Cardiac septum (tissue), 1 donor: Measurements from ENCODE around the gene PRSS1. TPM values are rescaled to one million over a fixed set of nuclear protein-coding genes. Genes with fewer than 3 reads are reported as not detected.
"Not testable (repeated sequence)": the region's sequence is repeated elsewhere in the genome, so short reads cannot be mapped to it uniquely, and the experiment has no call there.

ENCODE experiments used
- DNase-seq: peaks from one replicate; pipeline ENCODE4 v3.0.0-alpha.2; 2020; ENCODE audit warnings: low spot score
- intact Hi-C: fragments of 100-400 bp; cut with DNase I; formaldehyde crosslinking; loops from one replicate; pipeline ENCODE4 v1.14.0; 2022
- long read RNA-seq: library from polyadenylated mRNA; unstranded; transcript quantifications from one replicate; pipeline ENCODE4 v2.0.0, GENCODE V29; 2021
- total RNA-seq: library from RNA; stranded (reverse); fragmentation: NEBNext Ultra II Directional; extraction: Animal tissue kit (Norgen Biotek cat#: 25700); gene quantifications from one replicate; pipeline ENCODE4 v1.2.1, GENCODE V29; 2021
- donor health status: DM: no; HTN: no; CAD: no.

PRSS1 gene
- not detected for total RNA-seq
- long read RNA-seq, result 0 reads

DNA sequence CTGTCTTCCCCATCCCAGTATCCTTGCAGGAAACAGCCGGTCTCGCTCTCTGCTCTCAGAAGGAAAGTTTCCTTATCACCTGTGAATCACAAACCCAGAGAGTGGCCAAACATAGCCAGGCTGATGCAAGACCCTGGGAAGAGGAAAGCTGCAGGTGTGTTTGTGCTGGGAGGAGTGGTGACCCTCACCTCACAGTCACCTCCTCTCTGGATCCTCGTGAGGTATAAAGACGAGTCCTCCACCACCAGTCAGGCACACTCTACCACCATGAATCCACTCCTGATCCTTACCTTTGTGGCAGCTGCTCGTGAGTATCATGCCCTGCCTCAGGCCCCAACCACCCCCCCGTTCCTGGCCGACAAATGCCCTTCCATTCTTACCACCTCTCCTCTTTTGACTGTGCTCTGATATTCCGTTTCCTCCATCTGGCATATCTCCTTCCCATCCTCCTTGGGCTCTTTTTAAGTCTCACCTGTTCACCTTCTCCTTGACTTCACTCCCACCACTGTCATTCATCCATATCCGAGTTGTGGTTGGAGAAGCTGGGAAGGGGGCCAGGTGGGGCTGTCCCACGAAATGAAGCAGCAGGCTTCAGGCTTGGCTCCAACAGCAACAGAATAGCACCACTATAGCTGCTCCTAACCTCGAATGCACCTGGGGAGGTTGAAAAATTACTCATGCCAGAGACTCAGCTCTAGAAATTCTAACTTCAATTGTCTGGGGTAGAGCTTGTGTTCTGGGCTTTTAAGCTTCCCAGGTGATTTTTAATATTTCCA, at the start of gene PRSS1:
TSS of gene PRSS1 (plus strand) at position 255 of the 776 bp plus-strand sequence. CDS start at position 268, 13 bp downstream.
- no peak for DNase-seq
- intact Hi-C loops, result no loop called here

DNA sequence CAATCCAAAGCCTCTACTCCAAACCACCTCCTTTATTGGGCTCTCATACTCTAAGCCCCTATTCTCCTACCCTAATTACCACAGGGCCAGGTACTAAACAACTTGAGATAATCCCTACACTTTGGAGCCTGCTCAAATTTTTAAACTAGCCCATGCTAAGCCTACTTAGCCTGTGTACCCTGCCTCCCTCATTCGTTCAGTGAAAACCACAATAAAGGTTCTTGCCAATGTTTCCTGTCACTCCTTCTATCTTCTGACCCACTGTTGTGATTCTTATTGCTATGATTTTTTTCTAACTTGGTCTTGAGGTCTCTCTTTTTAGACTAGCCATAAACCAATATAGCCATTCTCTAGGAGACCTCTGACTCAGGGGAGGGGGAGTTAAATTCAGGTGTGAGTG, 48.3 kb upstream of the PRSS1 start:
- intact Hi-C loops, DNase-seq: not testable (repeated sequence)

DNA sequence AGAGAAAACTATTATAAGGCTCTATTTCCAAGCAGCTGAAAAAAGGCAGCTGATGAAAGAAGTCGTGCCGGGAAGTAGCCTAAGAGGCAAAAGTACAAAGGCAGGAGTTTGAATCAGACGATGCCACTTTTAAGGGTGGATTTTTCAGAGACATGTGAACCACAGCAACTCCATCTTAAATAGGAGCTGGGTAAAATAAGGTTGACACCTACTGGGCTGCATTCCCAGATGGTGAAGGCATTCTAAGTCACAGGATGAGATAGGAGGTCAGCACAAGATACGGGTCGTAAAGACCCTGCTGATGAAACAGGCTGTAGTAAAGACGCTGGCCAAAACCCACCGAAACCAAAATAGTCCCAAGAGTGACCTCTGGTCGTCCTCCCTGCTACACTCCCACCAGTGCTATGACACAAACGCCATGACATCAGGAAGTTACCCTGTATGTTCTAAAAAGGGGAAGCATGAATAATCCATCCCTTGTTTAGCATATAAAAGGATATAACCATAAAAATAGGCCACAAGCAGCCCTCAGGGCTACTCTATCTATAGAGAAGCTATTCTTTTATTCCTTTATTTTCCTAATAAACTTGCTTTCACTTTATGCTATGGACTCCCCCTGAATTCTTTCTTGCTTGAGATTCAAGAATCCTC, 45.5 kb upstream of the PRSS1 start:
- intact Hi-C loops, result no loop called here
- no peak for DNase-seq

DNA sequence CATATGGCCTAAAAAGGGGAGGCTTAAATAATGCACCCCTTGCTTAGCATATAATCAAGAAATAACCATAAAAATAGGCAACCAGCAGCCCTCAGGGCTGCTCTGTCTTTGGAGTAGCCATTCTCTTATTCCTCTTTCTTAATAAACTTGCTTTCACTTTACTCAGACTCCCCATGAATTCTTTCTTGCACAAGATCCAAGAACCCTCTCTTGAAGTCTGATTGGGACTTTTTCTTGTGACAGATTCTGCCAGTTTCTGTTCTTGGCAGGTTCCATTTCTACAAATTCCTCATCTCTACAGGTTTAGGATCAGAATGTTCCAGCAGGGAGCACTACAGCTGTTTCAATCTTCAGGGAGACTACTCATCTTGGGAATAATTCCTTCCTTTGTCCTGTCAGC, 40.5 kb upstream of the PRSS1 start:
- DNase-seq, intact Hi-C loops: not testable (repeated sequence)

DNA sequence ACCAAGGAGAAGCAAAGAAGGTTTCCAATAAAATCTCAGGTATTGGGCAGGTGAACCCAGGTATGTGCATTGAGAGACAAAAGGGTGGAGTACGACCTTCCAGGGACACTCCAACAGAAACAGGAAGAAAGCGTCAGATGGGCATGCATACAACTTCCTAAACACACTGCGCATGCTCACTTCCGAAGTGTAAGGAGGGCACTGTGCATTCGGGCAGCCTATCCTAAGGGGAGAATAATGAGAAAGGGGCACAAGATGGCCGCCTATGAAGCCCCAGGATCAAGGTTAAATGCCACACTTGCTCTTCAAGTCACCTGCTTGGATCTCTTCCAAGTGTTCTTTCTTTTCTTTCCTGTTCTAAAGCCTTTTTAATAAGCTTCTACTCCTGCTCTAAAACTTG, 39.4 kb upstream of the PRSS1 start:
- intact Hi-C loops, result no loop called here
- no peak for DNase-seq

DNA sequence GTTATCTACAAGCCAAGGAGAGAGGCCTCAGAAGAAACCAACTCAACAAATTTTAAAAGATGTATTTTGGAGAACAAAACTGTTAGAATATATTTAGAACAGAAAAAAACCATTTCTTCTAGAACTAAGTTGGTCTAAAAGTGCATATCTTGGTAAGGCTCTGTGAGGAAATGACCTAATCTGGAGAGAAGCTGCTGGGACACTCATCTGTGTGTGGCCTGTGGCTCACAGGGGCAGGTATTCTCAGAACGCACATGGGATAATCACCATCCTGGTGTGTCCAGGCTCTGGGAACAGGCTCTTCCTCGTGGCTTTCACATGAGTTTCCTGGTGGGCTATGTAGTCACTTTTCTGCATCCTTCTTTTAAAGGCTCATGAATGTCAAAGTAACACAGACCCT, 38.1 kb upstream of the PRSS1 start:
- intact Hi-C loops, result no loop called here

DNA sequence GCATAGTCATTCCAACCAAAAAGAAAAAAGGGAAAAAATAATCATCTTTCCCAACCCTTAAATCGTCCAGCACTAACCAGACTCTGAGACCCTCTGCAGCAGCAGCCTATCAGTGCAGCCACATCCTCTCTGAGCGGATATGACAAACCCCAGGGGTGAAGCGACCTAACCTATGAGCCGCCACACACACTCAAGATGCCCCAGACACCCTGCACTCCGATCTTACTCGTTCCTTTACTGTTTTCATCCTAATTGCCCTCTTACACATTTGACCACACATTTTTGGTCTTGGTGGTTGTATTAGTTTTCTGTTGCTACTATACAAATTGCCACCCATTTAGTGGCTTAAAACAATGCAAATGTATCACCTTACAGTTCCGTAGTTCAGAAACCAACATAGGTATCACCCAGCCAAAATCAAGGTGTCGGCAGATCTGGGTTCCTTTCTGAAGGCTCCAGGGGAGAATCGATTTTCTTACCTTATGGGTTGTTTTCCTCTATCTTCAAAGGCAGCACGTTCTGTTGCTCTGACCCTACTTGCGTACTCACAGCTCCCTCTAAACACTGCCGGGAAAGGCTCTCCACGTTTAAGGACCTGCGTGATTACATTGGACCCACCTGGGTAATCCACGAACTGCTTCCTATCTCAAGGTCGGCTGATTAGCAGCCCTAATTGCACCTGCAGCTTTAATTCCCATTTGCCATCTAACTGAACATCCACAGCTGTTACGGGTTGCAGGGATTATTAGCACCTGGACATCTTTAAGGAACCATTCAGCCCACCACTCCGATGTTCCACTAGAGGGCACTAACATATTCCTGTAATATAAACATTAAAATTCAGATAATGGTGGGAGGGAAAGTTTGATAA, 37.3 kb upstream of the PRSS1 start:
- intact Hi-C loops, result no loop called here
- no peak for DNase-seq

More for the DNA sequence above, 38.1 kb upstream of the PRSS1 start:
- DNase-seq, result no peak

DNA sequence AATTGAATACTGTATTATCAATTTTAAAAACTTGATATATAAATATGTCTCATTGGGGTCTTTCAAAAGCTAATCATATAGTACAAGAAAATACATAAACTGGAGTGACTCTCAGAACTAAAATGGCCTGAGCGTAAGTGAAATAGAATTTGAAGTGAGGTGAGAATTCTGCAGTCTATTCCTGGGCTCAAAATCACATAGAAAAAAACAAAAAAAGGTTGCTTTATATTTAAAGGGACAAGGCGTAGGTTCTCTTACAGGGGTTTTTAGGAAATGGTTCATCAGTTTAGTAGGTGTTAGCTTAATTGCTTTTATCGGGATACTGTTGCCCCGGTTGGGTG, 36.7 kb upstream of the PRSS1 start:
- intact Hi-C loops, result no loop called here

DNA sequence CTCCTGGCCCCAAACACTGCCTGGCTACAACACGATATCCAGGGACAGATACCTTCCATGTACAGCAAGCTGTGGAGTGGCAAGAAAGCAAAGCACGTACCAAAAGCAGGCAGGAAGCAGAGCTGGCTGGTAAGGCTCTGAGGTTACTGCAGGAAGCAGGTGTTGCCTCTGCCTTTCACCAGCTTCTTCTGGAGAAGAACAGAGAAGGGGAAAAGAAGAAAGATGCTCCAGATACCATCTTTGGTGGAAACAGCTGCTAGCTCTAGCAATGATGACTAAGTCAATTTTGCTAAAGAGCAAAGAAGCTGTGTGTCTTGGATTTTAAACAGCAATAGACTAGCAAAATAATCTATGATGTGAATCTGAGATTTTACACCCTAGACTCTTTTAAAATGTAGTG, 34.9 kb upstream of the PRSS1 start:
- DNase-seq, result no peak

More for the DNA sequence above, 36.7 kb upstream of the PRSS1 start:
- DNase-seq, result no peak

DNA sequence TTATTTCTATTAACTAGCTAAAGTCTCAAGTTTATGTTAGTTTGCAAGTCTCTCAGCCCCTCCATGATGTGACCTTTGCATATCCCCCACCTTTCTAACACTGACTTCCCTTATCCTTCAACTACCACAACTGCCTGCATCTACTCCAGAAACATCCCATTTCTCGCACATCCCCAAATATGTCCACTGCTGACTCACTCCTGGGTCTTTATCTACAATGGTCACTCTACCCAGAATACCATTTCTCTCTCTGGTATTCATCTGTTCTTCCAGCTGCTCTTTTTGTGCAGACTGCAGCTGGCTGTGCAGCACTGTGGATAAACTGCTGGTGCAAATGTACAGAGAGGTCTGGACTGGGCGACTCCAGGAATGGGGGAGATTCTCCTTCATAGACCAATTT, 32.7 kb upstream of the PRSS1 start:
- no peak for DNase-seq
- intact Hi-C loops, result no loop called here

More for the DNA sequence above, 34.9 kb upstream of the PRSS1 start:
- intact Hi-C loops, result no loop called here

DNA sequence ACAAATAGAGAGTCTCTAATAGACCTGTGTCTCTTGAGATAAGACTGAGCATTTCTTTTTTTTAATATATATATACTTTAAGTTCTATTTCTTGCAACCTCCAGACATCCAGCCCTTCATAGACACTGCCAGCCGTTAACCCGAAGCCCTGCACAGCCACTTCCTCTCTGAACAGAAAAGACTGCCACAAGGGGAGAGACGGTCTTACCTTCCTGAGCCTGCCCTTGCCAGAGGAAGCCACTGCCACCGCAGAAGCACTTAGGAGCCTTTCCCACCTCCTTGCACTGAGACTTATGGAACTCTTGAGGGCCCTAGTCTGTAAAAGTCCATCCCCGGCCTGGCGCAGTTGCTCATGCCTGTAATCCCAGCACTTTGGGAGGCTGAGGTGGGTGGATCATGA, 31.8 kb upstream of the PRSS1 start:
- intact Hi-C loops, result no loop called here
- peak; percentile 76 for DNase-seq

DNA sequence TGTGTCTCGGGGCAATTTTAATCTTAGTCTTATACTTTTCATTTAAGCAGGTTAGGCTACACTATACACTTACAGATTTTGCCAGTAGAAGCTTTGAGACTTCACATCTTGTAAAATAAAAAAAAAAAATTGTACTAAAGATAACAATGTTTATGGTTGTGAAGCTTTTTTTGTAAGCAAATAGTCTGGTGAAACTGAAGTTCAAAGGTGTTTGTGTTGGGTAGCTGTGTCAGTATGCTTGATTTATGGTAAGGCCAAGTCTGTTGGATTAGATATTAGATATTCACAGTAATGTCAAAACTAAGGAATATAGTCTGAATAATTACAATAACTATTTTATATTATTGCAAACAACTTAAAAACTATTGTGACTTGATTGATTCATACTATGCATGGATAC, 31.0 kb upstream of the PRSS1 start:
- no peak for DNase-seq
- intact Hi-C loops, result no loop called here

DNA sequence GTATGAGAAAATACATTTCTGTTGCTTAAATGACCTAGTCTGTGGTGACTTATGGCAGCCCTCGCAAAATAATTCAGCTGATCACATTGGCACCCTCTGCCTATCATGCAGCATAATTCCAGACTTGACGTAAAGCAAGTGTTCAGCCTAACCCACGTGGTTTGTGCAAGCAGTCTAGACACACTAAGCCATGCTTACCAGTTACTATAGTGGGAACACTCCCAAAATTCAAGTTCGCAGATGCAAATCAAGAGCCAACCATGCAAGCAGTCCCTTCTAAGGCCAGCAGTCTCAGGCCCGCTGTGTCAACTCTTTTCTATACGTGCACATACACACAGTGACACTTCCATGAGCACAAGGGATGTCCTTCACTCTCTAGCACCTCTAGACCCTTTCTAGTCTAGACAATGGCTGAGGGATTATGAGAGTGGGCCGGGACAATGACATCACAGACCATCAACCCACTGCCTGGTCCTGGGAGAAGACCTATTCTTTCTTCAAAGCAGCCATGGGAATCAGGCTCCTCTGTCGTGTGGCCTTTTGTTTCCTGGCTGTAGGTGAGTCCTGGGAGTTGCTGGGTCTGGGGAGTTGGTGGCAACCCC, 29.0 kb upstream of the PRSS1 start:
- intact Hi-C loops, result no loop called here

DNA sequence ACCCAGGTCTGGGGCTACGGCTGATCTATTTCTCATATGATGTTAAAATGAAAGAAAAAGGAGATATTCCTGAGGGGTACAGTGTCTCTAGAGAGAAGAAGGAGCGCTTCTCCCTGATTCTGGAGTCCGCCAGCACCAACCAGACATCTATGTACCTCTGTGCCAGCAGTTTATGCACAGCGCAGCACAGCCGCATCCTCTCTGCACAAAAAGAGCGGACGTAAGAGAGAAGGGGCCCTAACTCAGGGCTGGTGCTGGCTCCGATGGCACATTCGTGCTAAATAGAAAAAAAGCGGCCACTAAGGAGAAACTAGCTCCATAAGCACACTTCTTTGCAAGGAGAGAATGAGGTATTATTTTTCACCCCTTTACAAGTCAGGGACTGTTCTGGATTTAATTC, 28.3 kb upstream of the PRSS1 start:
- DNase-seq, result no peak
- intact Hi-C loops, result no loop called here

More for the DNA sequence above, 29.0 kb upstream of the PRSS1 start:
- DNase-seq, result no peak

DNA sequence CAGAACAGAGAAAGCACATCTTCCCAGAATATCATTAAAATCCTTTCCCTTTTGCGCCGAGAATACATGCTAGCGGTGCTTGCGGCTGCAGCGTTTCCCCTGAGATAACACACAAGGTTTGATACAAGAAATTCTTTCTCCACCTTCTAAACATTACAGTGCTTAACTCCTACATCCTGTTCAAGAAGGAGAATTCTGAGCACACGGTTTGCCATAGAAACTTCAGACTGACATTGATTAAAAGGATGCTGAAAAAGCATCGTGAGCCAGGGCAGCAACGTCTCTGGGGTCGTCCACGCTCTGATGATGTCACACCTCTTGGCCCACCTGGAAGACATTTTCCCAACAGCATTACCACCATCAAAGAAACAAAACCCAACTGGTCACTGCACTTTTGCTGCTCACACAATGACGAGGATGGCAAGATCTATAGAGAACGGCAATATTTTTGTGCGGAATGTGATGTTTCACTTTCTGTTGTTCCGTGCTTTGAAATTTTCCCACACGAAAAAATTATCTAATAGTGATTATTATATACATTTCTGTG, 27.0 kb upstream of the PRSS1 start:
- intact Hi-C loops, result no loop called here
- no peak for DNase-seq

DNA sequence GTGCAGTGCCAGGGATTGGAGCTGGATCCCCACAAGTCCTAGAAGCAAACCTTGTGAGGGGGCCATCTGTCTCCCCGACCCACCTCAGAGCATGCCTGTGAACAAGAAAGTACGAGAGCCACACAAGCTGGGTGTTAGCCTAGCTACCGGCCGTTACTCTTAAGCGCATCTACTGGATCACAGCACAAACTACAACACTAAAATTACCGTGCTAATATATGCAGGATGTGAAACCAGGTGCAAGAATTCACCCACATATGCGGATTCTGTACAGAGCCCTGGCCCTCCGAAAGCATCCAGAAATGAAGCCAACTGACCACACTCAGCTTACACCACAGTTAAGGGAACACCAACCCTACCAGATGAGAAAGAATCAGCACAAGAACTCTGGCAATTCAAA, 16.0 kb upstream of the PRSS1 start:
- DNase-seq, result no peak
- intact Hi-C loops, result no loop called here

DNA sequence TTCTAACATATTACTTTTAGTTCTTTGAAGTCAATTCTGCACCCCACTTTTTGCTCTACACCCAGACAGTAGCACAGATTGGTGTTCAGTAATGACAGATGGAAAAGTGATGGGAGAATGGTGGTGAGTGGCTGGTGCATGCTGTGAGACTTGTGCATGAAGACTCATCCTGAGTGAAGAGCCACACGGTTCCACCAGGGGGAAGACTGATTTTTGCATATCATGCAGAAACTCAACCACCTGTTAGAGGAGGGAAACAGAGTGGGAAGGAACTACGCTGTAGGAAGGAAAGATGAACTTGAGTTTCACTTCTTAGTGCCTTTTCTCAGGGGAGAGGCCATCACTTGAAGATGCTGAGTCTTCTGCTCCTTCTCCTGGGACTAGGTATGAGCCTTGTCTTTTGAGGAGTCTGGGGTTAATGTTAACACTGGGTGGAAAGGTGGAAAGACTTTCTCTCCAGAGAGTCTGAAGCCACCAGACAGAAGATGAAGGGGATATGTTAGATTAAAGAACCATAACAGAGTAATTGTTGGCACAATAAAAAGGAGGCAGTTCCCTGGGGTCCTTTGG, 9.3 kb upstream of the PRSS1 start:
- no peak for DNase-seq
- intact Hi-C loops, result no loop called here

DNA sequence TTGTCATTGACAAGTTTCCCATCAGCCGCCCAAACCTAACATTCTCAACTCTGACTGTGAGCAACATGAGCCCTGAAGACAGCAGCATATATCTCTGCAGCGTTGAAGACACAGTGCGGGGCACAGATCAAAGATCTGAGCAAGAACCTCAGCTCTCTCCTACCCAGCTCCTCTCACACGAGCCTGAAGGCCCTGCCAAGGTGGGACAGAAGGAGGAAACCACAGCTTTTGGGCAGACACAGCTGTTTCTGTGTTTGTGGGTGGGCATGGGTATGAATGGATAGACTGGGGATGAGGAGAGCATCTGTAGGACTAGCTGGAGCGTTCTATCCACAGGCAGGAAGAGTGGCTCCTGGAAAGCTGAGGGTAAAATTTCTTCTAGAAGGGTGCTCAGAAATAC, 8.5 kb upstream of the PRSS1 start:
- DNase-seq, result no peak
- intact Hi-C loops, result no loop called here

DNA sequence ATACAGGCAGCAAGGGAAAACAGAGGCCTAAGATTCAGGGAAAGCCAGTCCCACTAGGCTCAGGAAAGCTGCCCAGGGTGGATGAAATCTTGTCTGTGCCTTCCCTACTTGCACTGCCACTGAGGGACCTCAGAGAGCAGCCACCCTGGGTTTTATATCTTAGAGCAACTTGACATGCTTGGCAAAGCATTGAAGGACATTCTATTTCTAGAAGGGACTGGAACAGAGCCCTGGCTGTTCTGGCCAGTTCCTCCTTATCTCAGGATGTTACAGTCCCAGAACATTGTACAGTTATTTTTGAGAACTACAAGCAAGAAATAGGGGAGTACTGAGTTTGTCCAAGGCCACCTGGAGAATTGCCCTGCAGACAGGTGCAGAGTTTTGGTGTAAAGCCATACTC, 7.3 kb upstream of the PRSS1 start:
- DNase-seq, intact Hi-C loops: not testable (repeated sequence)
